GM11168 (cell line): ENCODE measurements around the gene RAB8B.

ENCODE experiments used
- in situ Hi-C: fragments of 300-500 bp; cut with MboI; formaldehyde crosslinking; loops from one replicate; pipeline ENCODE4 v1.12.0; 2022; ENCODE audit warnings: low sequenced_read_pairs; ENCODE audit not compliant: unreplicated experiment

Gene RAB8B

DNA sequence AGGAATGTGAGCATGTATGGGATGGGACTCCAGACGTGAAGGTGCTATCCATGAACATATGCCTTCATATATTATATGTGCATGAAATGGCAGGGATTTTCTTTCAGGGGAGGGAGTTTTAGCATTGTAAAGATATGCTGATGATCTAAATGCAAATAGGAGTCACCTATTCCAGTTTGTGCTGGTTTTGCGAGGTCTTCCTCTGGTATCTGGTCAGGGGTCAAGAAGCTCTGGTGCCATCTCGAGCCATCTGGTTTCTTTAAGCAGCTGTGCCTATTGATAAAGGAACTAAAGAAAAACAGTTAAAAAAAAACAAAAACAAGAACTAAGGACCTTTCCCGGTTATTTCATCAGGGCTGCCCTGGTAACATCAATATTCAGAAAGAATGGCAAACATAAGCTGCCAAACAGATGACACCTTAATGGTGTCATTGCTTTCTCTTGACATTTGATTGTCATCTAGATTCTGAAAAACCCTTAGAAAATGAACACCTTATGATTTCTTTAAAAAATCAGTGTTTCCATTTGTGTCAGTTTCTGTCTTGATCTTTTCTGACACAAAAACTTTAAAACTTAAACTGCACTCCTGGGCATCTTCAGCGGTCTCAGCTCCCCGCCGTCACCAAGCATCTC, 110.7 kb downstream of the RAB8B start:
- in situ Hi-C loops, result loop anchor here (25.0 kb wide), 1 partner anchor 287 kb away; the partner anchor contains the start of gene FBXL22

- in situ Hi-C loops, result no loop called here
Measured at GRCh38 chr15:63301088-63301487, 111.7 kb downstream of the RAB8B start.

DNA sequence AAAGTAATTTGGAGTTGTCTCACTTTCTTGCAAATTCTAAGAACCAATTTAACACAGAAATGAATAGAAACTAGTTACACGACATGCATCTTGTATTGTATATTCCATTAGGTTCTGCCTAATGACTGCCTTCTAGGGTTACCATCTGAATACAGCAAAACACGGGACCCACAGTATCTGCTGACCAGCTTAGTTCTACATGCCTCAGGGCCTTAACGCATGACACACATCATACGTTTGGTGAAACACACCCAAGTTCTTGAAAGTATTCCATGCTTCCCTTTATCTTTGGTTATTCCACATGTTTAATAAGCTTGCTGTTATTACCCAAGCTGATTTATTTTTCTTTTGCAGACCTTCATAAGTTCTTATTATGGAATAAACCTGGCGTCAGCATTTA, 115.9 kb downstream of the RAB8B start:
- in situ Hi-C loops, result no loop called here

DNA sequence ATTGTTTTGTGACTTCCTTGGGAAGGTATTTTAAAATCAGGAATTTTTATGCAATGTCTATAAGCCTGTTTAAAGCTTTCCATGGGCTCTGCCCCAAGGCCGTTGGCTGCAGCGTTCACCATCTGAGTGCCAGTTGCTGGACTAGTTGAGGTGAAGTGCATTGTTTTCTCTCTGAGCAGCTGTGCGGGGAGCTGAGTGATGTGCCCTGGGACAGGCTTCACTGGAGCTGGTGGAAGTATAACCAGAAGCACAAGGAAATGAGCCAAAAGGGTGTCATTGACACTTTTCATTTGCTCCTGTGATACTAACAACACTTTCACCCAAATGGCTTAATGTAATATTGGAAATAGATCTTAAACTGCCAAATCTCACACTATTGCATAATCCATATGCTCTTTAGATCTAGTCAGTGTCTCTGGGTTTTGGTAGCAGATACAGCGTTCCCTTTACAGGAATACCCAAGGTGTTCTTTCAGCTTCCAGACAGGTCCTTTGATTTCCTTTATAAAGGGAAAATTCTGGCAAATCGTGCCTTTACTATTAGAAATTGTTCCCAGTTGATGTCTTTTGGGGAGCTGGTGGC, 117.2 kb downstream of the RAB8B start:
- in situ Hi-C loops, result no loop called here

GRCh38 chr15:63308491-63308890, 119.1 kb downstream of the RAB8B start:
- in situ Hi-C loops, result no loop called here

GRCh38 chr15:63308947-63309346, 119.5 kb downstream of the RAB8B start:
- in situ Hi-C loops, result no loop called here

DNA sequence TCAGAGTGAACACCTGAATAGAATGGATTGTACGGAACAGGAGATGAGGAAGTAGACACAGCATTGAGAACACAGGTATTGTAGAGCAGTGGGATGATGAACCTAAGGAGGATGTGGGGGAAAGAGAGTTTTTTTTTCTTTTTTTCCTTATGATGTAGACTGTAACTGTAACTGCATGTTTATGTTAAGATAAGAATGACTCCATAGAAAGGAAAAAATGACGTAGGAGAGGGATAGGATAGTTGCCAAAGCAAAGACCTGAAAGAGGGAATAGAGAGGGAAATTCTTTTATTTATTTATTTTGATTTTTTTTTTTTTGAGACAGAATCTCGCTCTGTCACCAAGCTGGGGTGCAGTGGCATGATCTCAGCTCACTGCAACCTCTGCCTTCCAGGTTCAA, 121.2 kb downstream of the RAB8B start:
- in situ Hi-C loops, result no loop called here

- in situ Hi-C loops, result no loop called here
Measured at GRCh38 chr15:63312286-63312685, 122.9 kb downstream of the RAB8B start.

GRCh38 chr15:63313825-63314224, 124.4 kb downstream of the RAB8B start:
- in situ Hi-C loops, result no loop called here

- in situ Hi-C loops, result no loop called here
Measured at GRCh38 chr15:63314409-63314808, 125.0 kb downstream of the RAB8B start.
